GM12873 (cell line): ENCODE data around the gene CWC22.

Source experiments
- TF ChIP-seq, protein P1 (sequence below): IDR thresholded peaks from 2 replicates; pipeline ENCODE4 v1.5.1; 2012; ENCODE audit warnings: low read depth, mild to moderate bottlenecking, moderate library complexity, low read length, control low read depth; ENCODE audit not compliant: insufficient read depth; ENCODE audit errors: missing control alignments

CWC22 gene

GRCh38 chr2:179965291-179966258 lies 41.5 kb downstream of the CWC22 start:
- TF ChIP-seq, protein P1, sequence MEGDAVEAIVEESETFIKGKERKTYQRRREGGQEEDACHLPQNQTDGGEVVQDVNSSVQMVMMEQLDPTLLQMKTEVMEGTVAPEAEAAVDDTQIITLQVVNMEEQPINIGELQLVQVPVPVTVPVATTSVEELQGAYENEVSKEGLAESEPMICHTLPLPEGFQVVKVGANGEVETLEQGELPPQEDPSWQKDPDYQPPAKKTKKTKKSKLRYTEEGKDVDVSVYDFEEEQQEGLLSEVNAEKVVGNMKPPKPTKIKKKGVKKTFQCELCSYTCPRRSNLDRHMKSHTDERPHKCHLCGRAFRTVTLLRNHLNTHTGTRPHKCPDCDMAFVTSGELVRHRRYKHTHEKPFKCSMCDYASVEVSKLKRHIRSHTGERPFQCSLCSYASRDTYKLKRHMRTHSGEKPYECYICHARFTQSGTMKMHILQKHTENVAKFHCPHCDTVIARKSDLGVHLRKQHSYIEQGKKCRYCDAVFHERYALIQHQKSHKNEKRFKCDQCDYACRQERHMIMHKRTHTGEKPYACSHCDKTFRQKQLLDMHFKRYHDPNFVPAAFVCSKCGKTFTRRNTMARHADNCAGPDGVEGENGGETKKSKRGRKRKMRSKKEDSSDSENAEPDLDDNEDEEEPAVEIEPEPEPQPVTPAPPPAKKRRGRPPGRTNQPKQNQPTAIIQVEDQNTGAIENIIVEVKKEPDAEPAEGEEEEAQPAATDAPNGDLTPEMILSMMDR: no peak

- TF ChIP-seq, protein P1: no peak
Observed at GRCh38 chr2:179963626-179964025, 43.5 kb downstream of the CWC22 start.

DNA sequence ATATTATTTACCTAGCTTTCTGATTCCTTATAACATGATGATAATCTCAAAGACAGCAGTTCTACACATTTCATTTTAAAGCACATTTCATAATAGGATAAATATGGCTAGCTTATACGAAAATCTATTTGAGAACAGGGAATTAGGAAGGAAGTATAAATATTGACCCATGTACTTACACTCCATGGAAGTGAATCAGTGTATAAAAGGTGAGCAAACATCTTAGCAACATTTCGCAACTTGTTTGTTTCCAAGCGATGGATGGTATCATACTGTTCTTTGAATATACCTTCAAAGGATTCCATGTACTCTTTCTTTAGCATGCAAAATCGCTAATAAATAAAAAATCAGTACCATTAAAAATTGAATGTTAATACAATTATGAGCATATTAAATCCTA lies 53.1 kb downstream of the CWC22 start:
- TF ChIP-seq, protein P1: no peak

GRCh38 chr2:179953359-179953758 lies 53.7 kb downstream of the CWC22 start:
- TF ChIP-seq, protein P1: no peak

- TF ChIP-seq, protein P1: no peak
Observed at GRCh38 chr2:179952658-179953057, 54.4 kb downstream of the CWC22 start.

- TF ChIP-seq, protein P1: no peak
Observed at GRCh38 chr2:179951680-179952079, 55.4 kb downstream of the CWC22 start.

DNA sequence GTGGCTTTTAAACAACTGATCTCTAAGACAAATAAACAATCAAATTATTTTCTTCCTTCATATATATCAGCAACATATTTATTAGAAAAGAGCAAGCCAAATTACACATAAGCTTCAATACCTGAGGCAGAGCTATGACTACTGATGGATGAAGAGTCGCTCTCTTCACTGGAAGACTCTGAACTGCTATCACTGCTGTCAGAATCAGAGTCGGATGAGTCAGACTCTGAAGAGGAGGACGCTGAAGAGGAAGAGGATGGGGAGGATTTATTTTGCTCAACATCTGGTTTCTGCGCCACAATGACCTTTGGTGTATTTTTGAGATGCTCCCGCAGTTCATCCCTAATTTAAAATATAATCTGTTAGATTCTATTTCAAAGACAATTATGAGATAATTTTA lies 56.7 kb downstream of the CWC22 start:
- TF ChIP-seq, protein P1: no peak
